ENCODE measurements around the gene ROBO4. TPM values are rescaled to one million over a fixed set of nuclear protein-coding genes. Genes with fewer than 3 reads are reported as not detected.

The ROBO4 gene
- total RNA-seq, 2 donors from 2014 or later: 4.3 to 4.8 TPM

DNA sequence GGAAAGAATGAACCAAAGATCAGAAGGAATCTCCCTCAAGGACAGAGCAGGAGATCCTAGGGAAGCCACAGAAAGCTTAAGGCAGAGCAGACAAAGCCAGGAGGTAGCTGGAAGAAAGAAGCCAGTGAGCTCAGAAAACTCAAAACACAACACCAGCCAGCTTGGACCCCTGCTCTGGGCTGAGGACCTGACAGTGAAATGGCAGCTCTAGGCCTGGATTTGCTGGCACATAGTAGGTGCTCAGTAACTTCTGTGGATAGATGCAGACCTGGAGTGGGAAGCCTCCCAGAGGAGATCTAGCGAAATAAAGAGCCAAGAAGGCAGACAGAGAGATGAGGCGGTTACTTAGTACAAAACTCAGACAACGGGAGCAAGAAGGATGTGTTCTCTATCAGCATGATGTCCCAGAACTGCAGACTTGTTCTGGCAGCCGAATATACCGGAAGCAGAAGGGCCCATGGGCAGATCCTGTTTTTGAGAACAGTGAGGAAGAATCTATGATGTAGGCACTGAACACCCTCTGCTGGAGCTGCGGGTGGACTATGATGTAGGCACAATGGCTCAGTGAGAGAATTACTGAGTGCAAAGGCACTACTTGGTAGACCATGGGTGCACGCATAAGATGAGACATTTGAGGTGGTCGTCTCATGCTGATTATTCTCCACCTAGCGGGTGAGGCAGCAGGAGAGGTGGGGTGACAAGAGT, 4.8 kb downstream of the ROBO4 start:
- DNase-seq (no peak), ATAC-seq (no peak)
- intact Hi-C loops (cut with DNase I, micrococcal nuclease): no loop called here

DNA sequence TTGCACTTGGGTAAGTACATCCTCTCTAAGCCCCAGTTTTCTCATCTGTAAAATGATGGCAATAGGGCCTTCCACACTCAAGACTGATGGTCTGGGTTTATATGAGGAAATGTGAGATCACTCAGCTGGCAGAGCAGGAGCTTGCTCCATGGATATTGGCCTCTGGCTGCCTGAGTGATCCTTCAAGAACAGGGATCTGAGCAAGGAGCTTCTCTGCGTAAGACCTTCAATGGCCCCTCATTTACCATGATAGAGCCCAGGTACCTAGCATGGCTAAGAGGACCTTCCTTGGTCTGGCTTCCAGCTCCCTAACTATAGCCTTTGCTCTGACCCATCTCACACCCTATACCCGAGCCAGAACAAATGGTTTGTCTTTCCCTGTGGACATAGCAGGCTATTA, 5.5 kb downstream of the ROBO4 start:
- intact Hi-C loops (cut with DNase I, micrococcal nuclease): no loop called here
- DNase-seq (no peak), ATAC-seq (no peak)

DNA sequence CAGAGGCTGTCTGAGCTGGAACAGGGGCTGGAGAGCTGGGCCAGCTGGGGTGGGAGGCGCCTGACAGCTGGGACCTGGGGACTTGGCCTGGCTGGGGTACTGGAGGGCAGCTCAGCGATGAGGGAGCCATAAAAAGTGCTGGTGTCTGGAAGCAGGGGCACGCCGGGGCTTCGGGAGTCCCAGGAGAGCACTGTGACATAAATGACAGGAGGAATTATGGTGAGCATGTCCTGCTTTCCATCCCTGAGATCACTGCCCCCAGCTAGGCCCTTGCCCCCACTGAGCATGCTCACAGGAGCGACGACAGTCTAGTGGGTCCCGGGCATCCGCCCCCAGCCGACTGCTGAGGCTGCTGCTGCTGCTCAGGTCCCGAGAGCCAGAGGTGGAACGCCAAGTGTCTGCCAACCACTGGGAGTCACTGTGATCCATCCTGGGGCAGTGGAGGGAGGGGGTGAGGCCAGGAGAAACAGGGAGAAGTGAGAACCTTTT, 6.2 kb downstream of the ROBO4 start:
- no peak for ATAC-seq
- intact Hi-C loops (cut with DNase I, micrococcal nuclease): no loop called here
- no peak for DNase-seq

DNA sequence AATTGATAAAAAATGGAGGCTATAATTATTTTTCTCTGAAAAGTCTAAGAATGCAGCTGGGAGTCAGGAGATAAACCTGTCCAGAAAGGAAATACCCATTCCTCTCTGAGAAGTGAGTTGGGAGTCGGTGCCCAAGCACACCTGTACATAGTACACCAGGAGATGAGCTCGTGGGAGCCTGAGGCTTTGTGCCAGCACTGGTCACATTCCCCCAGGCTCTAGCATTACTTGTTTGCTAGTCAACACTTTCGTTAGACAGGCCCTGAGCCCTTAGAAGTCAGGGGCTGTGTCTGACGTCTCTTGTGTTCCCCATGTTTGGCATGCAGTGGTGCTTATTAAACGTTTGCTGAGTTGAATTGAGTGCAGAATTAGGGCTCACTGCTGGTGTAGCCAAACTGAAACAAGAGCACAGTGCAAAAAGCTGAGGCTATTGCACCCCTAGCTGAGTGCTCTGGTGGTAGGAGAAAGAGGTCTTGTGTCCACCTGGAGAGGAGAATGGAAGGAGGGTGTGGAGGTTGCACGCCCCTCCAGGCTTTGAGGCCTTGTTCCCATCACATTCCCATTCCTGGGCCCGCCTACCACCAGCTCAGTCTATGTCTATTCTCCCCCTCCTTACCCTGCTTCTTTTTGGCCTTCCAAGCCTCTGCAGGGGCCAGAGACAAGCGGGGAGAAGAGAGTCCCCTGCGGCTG, 6.8 kb downstream of the ROBO4 start:
- ATAC-seq (no peak), DNase-seq (no peak)
- intact Hi-C loops (cut with DNase I, micrococcal nuclease): no loop called here

DNA sequence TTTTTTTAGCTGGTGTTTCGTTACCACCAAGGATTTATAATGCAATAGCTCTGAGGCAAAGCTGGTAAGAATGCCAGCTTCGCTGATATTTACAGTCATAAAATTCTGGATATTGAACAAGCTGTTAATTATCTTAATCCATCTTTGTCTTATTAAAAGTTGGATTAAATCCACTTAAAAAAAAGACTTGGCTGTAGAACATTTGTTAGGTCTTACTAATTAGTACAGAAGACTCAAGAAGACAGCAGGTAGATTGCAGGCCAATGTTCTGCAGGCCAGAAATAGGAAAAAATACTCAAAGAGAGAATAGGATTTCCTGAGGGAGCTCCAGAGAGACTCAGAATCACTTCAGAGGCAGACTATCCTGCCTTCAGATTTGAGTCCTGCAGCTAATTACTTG, 7.5 kb downstream of the ROBO4 start:
- DNase-seq (no peak), ATAC-seq (no peak)
- intact Hi-C loops (cut with DNase I, micrococcal nuclease): no loop called here

DNA sequence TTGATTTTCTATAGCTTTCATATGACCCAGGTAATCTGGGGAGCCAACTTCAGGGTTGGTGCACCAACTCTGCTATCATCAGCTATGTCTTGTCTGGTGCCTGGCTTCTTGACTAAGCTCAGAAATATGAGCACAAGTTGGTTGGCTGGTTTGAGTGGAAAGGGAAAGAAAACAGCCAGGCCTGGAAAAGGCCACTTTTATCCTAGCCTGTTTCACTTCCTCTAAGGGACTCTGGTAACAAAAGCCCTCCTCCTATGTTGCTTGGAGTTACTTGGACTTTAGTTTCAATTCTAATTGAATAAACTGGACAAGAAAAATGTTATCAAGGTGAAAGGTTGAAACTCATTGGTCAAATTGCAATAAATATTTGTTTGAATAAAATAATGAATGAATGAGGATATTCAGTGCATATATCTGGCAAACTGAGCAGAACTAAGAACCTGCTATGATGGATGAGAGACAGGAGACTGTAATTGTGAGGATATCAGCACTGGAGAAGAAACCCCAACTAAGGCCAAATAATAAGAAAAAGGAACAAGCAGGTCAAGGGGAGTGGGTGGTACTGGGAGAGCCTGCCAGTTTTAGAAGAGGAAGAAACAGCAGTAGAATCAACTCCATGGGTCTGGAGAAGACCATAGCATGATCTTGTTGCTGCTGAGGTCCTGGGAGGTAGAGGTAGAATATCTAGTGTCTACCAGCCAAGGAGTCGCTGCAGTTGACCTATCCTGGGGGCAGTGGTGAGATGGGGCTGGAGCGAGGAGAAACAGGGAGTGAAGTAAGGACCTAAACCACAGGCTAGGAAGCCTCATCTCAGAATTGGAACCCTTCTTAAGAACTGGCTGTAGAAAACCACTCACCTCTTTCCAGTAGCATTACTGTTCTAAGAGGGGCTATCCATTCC, 8.2 kb downstream of the ROBO4 start:
- DNase-seq (no peak), ATAC-seq (no peak)
- intact Hi-C loops (cut with DNase I, micrococcal nuclease): no loop called here

DNA sequence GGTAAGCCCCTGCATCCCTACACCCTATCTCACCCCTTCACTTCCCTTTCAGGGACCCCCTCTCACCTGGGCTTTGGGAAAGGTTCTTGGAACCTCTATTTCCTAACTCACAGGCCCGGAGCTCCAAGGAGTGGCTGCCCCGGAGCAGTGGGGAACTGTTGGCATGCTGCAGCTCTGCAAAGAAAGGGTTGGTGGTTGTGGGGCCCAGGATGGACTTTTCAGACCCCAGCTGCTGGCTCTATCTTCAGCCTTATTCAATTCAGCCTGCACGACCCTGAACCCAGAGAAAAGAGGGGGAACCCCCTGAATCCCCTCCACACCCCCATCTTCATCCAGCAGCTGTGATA, 10.0 kb downstream of the ROBO4 start:
- no peak for ATAC-seq
- no peak for DNase-seq
- intact Hi-C loops (cut with DNase I, micrococcal nuclease): no loop called here

DNA sequence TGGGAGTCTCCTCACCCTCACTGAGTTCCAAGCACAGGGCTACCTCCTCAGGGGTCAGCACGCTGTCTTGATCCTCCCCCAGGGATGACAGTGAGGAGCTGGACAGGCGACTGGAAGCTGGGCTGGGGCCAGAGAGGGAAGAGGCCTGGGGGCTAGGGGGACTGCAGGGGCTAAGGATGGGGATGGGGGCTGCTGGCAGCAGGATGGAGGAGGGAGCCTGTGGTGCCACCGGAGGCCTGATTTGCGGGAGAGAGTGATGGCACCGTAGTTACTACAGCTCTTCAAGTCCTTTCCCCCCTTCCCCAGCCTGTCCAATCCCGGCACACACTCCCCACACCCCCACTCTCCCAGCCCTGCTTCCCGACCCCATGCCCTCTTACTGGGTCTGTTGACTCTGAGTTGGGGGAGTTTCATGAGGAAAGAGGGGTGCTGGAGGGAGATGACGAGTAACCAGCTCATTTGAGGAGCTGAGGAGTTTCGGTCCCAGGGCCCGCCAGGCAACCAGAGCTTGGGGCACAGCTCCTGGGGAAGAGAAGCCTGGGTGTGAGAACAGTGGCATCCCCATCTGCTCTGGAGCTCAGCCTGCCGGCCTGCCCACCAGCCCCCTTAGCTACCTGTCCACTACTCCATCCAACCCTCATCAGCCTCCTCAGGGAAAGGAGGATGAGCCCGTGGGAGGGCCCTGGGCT, 10.5 kb downstream of the ROBO4 start:
- DNase-seq (no peak), ATAC-seq (no peak)
- intact Hi-C loops (cut with DNase I, micrococcal nuclease): no loop called here

DNA sequence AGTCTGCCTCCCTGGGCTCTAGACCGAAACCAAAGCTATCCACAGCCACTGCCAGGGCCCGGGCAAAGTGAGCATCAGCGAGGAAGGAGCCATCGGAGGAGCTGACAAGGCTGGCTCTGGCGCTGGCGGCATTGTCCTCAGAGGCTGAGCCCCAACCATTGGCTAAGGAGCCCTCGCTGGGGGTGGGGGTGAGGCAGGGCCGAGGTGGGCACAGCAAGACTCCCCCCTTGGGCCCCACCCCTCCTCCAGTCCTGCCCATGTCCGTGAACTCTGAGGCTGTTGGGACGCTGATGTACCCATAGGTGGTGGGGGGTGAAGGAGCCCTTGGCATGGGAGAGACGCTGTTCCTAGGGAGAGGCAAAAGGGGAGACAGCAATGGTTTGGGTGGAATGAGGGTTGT, 11.2 kb downstream of the ROBO4 start:
- DNase-seq (no peak), ATAC-seq (no peak)
- intact Hi-C loops (cut with DNase I, micrococcal nuclease): no loop called here

DNA sequence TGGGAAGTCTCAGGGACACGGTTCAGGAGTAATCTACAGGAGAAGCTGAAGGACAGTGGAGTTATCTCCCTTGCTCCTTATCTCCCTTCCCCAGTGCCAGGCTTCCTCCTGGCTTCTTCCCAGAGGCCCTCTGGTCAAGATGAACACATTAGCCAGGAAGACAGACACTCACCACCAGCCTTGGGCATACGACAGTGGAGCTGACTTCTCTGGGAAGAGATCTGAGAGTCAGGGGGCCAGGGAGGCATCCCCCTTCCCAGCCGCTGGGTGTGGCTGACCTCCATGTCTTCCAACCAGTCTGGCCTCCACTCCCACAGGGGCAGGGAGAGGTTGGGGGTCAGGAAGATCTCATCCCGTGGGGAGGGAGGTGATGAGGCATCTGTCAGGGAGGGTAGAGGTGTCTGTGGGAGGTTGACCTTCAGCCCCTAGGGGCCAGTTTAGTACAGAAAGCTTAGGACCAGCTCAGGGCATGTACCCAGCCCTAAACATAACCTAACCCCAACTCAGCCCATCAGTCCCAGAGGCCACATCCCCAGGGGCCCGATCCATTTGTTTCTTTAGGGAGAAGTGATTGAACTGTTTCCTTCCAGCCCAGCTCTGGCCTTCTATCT, 12.7 kb downstream of the ROBO4 start:
- intact Hi-C loops (cut with DNase I, micrococcal nuclease): no loop called here
- DNase-seq: no peak
- no peak for ATAC-seq

DNA sequence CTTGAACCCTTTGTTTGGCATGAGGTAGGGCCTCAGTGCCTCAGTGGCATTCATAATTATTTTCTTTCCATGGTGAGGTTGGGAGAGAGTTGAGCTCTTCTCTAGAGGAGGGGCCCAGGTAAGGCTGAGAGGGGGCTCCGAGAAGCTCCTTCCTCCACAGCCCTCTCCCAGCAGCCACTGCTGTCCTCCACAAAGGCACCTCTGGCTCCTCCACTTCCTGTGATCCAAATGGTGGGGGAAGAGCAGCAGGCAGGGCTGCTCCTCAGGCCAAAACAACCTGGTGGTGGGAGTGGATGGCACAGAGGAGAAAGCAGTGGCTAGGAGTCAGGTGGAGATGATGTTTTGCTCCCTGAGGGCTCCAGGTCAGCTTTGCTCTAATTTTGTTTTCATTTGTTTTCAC, 13.3 kb downstream of the ROBO4 start:
- no peak for ATAC-seq
- intact Hi-C loops (cut with DNase I, micrococcal nuclease): no loop called here
- DNase-seq: no peak

DNA sequence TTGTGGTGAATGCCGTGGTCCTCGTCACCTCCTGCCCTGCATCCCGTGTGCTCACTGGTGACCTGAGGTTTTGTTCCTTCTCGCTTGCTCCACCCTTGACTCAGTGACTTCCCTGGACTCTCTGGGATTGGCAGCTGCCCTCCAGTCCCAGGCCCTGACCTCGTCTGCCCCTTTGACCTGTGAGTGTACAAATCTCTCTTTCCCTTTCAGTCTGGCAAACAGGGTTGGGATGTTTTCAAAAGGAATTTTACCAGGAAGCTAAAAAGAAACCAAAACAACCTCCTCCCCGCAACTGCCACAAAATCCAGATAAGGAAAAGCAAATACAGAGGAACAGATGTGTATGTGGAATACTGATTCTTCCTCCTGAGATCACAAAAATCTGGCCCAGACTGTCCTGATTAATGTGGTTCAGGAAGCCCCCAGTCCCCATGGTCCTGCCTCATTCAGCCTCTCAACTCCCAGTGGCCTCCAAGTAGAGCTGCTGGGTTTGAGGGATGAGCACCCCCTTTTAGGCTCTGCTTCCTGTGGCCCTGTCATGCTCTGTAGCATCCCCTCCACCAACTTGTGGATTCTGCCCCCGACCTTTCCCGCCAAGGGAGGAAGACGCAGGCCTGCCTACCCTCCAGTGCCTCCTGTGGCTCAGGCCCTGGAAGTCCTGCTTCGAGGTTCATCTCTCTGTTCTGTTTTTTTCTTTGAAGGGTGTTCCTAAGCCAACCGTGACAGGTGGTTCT, 15.2 kb downstream of the ROBO4 start:
- DNase-seq (no peak), ATAC-seq (peak; percentile 56)
- intact Hi-C loops (cut with DNase I, micrococcal nuclease): no loop called here

DNA sequence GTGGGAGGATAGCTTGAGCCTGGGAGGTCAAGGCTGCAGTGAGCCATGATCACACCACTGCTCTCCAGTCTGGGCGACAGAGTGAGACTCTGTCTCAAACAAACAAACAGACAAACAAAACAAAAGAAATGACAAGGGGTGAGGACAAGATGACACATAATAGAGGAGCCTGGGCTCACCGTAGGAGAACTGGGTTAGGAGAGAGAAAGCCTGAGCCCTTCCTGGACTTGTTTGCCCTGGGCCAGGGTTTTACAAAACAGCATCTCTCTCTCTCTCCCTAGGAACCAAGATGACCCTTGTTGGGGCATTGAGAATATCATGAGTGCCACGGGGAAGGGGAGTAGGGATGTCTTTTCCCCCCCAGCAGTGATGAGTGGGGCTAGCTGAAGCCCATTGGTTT, 16.7 kb downstream of the ROBO4 start:
- ATAC-seq (no peak), DNase-seq (no peak)
- intact Hi-C loops (cut with DNase I, micrococcal nuclease): no loop called here

DNA sequence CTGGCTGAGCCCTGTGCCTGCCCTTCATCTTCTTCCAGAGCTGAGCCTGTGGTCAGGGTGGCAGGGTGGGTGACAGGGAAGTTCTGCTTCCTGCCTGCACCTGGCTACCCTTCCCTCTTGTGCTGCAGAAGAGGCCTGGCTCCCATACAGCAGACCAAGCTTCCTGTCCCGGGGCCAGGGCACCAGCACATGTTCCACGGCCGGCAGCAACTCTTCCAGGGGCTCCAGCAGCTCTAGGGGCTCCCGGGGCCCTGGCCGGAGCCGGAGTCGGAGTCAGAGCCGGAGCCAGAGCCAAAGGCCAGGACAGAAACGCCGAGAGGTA, 17.4 kb downstream of the ROBO4 start:
- ATAC-seq (no peak), DNase-seq (no peak)
- intact Hi-C loops (cut with DNase I, micrococcal nuclease): no loop called here

DNA sequence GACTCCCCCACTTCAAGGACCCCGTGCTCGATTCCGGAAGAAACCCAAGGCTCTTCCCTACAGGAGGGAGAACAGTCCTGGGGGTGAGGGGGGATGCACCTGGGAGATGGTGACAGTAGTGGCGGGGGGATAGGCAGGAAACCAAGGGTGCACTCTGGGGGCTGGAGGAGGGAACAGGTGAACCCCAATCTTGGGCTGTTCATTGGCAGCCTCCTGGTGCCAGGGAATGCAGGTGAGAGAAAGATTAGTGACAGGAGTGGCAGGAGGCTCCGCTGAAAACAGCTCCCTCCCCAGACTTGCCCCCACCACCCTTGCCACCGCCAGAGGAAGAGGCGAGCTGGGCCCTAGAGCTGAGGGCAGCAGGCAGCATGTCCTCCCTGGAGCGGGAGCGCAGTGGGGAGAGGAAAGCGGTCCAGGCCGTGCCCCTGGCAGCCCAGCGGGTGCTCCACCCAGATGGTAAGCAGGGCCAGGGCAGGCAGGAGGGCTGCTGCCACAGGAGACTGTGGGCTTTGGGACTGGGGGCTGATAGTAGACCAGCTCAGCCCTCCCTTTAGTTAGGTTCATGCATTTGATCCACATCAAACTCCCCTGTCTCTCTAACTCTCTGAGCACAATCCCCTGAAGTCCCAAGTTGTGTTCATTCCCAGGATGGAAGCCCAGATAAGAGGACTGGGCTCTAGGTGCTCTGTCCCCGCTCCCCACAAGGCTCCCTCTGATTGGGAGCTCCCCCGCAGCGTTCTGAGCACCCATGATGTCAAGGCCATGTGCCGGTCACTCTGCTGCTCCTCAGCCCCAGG, 18.0 kb downstream of the ROBO4 start:
- intact Hi-C loops (cut with DNase I, micrococcal nuclease): no loop called here
- ATAC-seq (no peak), DNase-seq (no peak)

DNA sequence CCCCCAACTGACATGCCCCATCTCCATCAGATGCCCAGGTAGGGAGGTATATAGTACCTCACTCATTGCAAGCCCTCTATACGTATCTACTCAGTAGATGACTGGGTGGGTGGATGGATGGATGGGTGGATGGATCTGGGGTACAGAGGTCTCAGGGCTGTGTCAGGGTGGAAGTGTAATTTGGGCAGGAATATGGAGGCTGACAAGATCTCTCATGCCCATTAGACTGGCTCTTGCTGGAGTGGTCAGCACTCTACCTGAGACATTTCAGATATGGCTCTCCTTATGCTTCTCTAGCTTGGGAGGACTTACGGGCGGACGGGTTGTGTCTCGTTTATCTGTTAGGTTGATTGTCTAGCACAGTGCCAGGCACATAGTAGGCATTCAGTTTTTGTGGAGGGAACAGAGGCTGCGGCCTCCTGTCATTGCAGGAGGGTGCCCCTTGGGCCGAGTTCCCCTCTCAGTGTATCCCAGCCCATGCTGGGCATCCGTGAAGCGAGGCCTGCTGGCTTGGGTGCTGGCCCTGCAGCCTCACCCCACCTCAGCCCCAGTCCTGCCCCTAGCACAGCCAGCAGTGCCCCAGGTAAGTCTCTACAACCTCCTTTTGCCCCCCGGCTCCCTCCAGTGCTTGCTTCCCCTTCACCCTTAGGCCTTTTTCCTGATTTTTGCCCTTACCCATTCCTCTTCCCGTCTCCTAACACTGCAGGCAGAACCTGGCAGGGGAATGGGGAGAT, 18.7 kb downstream of the ROBO4 start:
- no peak for ATAC-seq
- no peak for DNase-seq
- intact Hi-C loops (cut with DNase I, micrococcal nuclease): no loop called here
